ENCODE measurements around the gene SAMD4A. TPM values are rescaled to one million over a fixed set of nuclear protein-coding genes. Genes with fewer than 3 reads are reported as not detected.

SAMD4A gene
- total RNA-seq, 1 experiment from 2014 or later, result 9.6 TPM

DNA sequence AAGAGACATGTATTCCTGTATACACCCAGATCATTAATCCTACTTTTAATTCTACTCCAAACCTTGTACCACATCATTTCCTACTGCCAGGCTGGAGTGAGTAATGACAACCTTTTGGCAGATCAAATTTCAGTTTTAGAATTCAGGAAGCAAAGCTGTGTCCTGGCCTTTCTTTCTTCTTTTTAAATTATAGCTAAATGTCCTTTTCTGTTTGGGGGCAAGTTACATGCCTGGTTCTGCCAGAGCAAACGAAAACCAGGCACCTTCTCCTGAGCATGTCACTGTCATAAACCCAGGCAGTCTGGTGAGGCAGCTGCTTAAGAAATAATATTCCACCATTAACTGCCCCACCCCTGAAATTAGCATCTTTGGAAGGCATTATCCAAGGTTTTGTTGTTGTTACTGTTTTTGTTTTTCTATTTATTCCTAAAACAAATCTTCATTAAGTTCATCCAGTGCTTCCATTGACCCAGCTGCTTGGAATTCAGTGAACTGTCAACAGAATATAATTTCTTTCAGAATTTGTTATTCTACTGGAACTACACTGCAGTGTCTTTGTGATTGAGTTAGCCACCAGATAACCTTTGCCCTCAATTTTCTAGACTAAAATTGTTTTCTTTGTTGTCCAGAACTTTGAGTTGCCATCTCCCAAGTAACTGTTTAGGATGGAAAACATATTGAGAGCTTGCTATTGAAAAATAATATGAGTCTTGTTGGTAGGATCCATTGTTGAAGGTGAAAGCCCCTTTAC lies 33.2 kb downstream of the SAMD4A start:
- no peaks in the 10 kb centered on the region for H3K27me3 ChIP-seq (ENCODE audit: insufficient read depth, low read length)
- no peak overlapping the region for H2AFZ ChIP-seq (ENCODE audit: low read length)
- H2BK12ac ChIP-seq (ENCODE audit: insufficient read length, low read depth, low read length), result no peak overlapping the region
- H3T11ph ChIP-seq (ENCODE audit: low read length), result no peak overlapping the region
- H4K91ac ChIP-seq (ENCODE audit: insufficient read length, low read depth, low read length), result no peak overlapping the region
- no peak overlapping the region for H4K8ac ChIP-seq (replicated peaks; ENCODE audit: insufficient read length, low read depth, low read length)
- no peak overlapping the region for H3K18ac ChIP-seq (ENCODE audit: insufficient read length, low read depth, low read length)
- no peak overlapping the region for H3K4me2 ChIP-seq (ENCODE audit: insufficient read depth, insufficient read length, low read length)
- no peak overlapping the region for H2AK5ac ChIP-seq (ENCODE audit: insufficient read length, low read length)
- no peak overlapping the region for H2BK120ac ChIP-seq (ENCODE audit: low read depth, low read length, poor library complexity, severe bottlenecking)
- no peak overlapping the region for H3K4me3 Mint-ChIP-seq
- H3K56ac ChIP-seq (ENCODE audit: insufficient read length, low read depth, low read length), result no peak overlapping the region
- H3K14ac ChIP-seq (ENCODE audit: insufficient read depth, low read length), result no peak overlapping the region
- TF ChIP-seq, protein P1, sequence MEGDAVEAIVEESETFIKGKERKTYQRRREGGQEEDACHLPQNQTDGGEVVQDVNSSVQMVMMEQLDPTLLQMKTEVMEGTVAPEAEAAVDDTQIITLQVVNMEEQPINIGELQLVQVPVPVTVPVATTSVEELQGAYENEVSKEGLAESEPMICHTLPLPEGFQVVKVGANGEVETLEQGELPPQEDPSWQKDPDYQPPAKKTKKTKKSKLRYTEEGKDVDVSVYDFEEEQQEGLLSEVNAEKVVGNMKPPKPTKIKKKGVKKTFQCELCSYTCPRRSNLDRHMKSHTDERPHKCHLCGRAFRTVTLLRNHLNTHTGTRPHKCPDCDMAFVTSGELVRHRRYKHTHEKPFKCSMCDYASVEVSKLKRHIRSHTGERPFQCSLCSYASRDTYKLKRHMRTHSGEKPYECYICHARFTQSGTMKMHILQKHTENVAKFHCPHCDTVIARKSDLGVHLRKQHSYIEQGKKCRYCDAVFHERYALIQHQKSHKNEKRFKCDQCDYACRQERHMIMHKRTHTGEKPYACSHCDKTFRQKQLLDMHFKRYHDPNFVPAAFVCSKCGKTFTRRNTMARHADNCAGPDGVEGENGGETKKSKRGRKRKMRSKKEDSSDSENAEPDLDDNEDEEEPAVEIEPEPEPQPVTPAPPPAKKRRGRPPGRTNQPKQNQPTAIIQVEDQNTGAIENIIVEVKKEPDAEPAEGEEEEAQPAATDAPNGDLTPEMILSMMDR (conservative IDR thresholded peaks at IDR 0.05), result no peak
- no peaks in the 10 kb centered on the region for H3K9me3 Mint-ChIP-seq
- H3K36me3 Mint-ChIP-seq (ENCODE audit: insufficient read depth in 1 of 3, low read depth in 3 of 3), result no peaks in the 10 kb centered on the region
- H3K27ac ChIP-seq (ENCODE audit: insufficient read length, low read depth, low read length), result no peak overlapping the region
- H4K20me1 ChIP-seq (ENCODE audit: control insufficient read depth, insufficient read depth, insufficient read length), result no peaks in the 10 kb centered on the region
- no peak overlapping the region for H3K23ac ChIP-seq (ENCODE audit: insufficient read length, low read depth, low read length)
- H3K79me2 ChIP-seq (ENCODE audit: insufficient read depth, low read length), result no peaks in the 10 kb centered on the region
- H2BK5ac ChIP-seq (ENCODE audit: insufficient read length, low read length), result no peak overlapping the region
- no peak overlapping the region for H2BK20ac ChIP-seq (ENCODE audit: low read depth, low read length, poor library complexity, severe bottlenecking)
- no peak for DNase-seq
- H3K23me2 ChIP-seq (ENCODE audit: insufficient read length, low read depth, low read length, poor library complexity, severe bottlenecking), result no peaks in the 10 kb centered on the region
- no peaks in the 10 kb centered on the region for H3K9me3 ChIP-seq (ENCODE audit: control insufficient read depth, low read depth, low read length)
- H3K9ac ChIP-seq (ENCODE audit: extremely low read depth, insufficient read length, low read length), result no peak overlapping the region
- no peak overlapping the region for H4K5ac ChIP-seq (ENCODE audit: insufficient read length, low read depth, low read length)
- no peak overlapping the region for H2BK15ac ChIP-seq (ENCODE audit: low read depth, low read length)
- H3K4ac ChIP-seq (ENCODE audit: low read depth, low read length), result no peak overlapping the region
- no peaks in the 10 kb centered on the region for H3K79me1 ChIP-seq (ENCODE audit: insufficient read depth, low read depth, low read length, poor library complexity, severe bottlenecking)
- WGBS (ENCODE audit: extremely low coverage, insufficient read length, low lambda C conversion rate), result no CpG with 5 or more reads among the region's 1 CpG
- peaks cover 0 to 10% of the 10 kb centered on the region in 2 experiments; a peak in 1 of 4 replicates for H3K4me1 Mint-ChIP-seq
- no peak overlapping the region for H3K27ac Mint-ChIP-seq
- no peaks in the 10 kb centered on the region for H3K4me1 ChIP-seq (ENCODE audit: insufficient read depth, low read length)
- H3K27me3 Mint-ChIP-seq (ENCODE audit: low read depth), result no peaks in the 10 kb centered on the region
